ENCODE data around the gene TULP4. TPM values are rescaled to one million over a fixed set of nuclear protein-coding genes. Genes with fewer than 3 reads are reported as not detected.

Gene TULP4
- total RNA-seq, 1 donor from 2014 or later, result 252 TPM

DNA sequence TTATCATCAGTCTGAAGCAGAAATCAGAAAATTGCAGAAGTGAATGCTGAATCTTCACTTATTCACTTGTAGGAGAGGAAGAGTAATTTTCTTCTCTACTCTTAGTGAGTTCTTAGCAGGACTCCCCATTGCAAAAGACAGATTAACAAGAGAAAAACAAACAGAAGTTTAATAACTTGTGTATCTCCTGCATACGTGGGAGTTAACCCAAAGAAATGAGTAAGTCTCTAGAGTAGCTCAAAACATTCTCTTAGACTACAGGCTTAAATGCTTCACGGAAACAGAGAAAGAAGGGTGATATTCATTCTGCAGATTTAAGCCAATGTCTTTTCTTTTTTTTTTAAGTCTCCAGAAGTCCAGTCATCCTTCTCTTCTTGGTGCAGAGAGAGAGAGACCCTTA, 149.7 kb downstream of the TULP4 start:
- H3K27me3 ChIP-seq, result no peaks in the 10 kb centered on the region
- Mint-ChIP-seq H3K9me3 (no peaks in the 10 kb centered on the region), H3K27me3 (ENCODE audit: insufficient read depth, low read depth) (peaks cover 3% of the 10 kb centered on the region), H3K4me3 (no peak overlapping the region), H3K4me1 (no peaks in the 10 kb centered on the region), H3K36me3 (peaks cover 54% of the 10 kb centered on the region), H3K27ac (no peak overlapping the region)
- H3K79me2 ChIP-seq (ENCODE audit: low read depth), result no peaks in the 10 kb centered on the region
- TF ChIP-seq EZH2 (IDR thresholded peaks at IDR 0.05) (no peak), EZH2phosphoT487 (IDR thresholded peaks at IDR 0.05) (no peak)
- TF ChIP-seq, protein P1, sequence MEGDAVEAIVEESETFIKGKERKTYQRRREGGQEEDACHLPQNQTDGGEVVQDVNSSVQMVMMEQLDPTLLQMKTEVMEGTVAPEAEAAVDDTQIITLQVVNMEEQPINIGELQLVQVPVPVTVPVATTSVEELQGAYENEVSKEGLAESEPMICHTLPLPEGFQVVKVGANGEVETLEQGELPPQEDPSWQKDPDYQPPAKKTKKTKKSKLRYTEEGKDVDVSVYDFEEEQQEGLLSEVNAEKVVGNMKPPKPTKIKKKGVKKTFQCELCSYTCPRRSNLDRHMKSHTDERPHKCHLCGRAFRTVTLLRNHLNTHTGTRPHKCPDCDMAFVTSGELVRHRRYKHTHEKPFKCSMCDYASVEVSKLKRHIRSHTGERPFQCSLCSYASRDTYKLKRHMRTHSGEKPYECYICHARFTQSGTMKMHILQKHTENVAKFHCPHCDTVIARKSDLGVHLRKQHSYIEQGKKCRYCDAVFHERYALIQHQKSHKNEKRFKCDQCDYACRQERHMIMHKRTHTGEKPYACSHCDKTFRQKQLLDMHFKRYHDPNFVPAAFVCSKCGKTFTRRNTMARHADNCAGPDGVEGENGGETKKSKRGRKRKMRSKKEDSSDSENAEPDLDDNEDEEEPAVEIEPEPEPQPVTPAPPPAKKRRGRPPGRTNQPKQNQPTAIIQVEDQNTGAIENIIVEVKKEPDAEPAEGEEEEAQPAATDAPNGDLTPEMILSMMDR (IDR thresholded peaks at IDR 0.05), result no peak
- no peak overlapping the region for H2AFZ ChIP-seq (replicated peaks)
- H3K27ac ChIP-seq, result no peak overlapping the region
- H3K4me3 ChIP-seq, result no peak overlapping the region
- H3F3A ChIP-seq (ENCODE audit: low read depth), result peaks cover 5% of the 10 kb centered on the region
- H3K36me3 ChIP-seq, result peaks cover 5% of the 10 kb centered on the region
- no peak overlapping the region for H3K4me2 ChIP-seq
- H3K9me3 ChIP-seq (ENCODE audit: low read depth), result no peaks in the 10 kb centered on the region
- peaks cover 5% of the 10 kb centered on the region for H3K4me1 ChIP-seq
- no peak for DNase-seq (ENCODE audit: low spot score)
- no peaks in the 10 kb centered on the region for H4K20me1 ChIP-seq (ENCODE audit: low read depth)
- H3K9ac ChIP-seq, result no peak overlapping the region

DNA sequence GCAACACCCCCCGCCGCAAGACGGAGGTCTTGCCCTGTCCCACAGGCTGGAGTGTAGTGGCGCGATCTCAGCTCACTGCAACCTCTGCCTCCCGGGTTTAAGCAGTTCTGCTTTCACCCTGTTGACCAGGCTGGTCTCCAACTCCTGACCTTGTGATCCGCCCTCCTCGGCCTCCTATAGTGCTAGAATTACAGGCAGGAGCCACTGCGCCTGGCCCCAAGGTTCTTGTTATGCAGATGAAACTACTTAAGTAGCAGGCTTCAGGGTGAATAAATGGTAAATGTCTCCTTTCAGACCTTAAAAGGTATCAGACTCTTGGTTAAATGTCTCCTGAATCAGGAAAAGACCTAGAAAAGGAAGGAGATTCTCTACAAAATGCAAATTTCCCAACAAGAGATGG, 152.2 kb downstream of the TULP4 start:
- H3K9me3 Mint-ChIP-seq, result no peaks in the 10 kb centered on the region
- Histone ChIP-seq H3K4me1 (peaks cover 8% of the 10 kb centered on the region), H2AFZ (replicated peaks) (no peak overlapping the region), H3K4me3 (no peak overlapping the region), H3K27me3 (no peaks in the 10 kb centered on the region), H3K4me2 (no peak overlapping the region), H3K36me3 (peaks cover 5% of the 10 kb centered on the region), H3K9me3 (ENCODE audit: low read depth) (no peaks in the 10 kb centered on the region), H4K20me1 (ENCODE audit: low read depth) (no peaks in the 10 kb centered on the region), H3K79me2 (ENCODE audit: low read depth) (no peaks in the 10 kb centered on the region), H3K27ac (no peak overlapping the region), H3F3A (ENCODE audit: low read depth) (peaks cover 31% of the 10 kb centered on the region), H3K9ac (no peak overlapping the region)
- DNase-seq (ENCODE audit: low spot score), result no peak
- H3K4me1 Mint-ChIP-seq, result no peaks in the 10 kb centered on the region
- TF ChIP-seq, protein P1 (IDR thresholded peaks at IDR 0.05), result no peak
- TF ChIP-seq EZH2phosphoT487 (IDR thresholded peaks at IDR 0.05) (no peak), EZH2 (IDR thresholded peaks at IDR 0.05) (no peak)
- H3K27ac Mint-ChIP-seq, result no peak overlapping the region
- peaks cover 3% of the 10 kb centered on the region for H3K27me3 Mint-ChIP-seq (ENCODE audit: insufficient read depth, low read depth)
- H3K36me3 Mint-ChIP-seq, result peaks cover 58% of the 10 kb centered on the region
- H3K4me3 Mint-ChIP-seq, result no peak overlapping the region

DNA sequence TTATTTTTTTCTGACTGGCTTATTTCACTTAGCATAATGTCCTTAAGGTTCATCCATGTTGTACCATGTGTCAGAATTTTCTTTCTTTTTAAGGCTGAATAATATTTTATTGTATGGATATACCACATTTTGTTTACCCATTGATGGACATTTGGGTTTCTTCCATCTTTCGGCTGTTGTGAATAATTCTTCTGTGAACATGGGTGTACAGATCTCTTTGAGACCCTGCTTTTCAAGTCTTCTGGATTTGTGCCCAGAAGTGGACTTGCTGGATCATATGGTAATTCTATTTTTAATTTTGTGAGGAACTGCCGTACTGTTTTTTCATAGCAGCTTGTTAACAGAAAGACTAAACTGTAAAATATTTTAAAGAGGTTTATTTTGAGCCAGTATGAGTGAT, 153.0 kb downstream of the TULP4 start:
- Histone ChIP-seq H3K4me1 (peaks cover 8% of the 10 kb centered on the region), H3F3A (ENCODE audit: low read depth) (peaks cover 38% of the 10 kb centered on the region), H3K27ac (no peak overlapping the region), H3K9ac (no peak overlapping the region), H3K9me3 (ENCODE audit: low read depth) (no peaks in the 10 kb centered on the region), H2AFZ (replicated peaks) (no peak overlapping the region), H3K4me2 (no peak overlapping the region), H3K27me3 (no peaks in the 10 kb centered on the region), H3K79me2 (ENCODE audit: low read depth) (no peaks in the 10 kb centered on the region), H4K20me1 (ENCODE audit: low read depth) (no peaks in the 10 kb centered on the region), H3K4me3 (no peak overlapping the region), H3K36me3 (peaks cover 5% of the 10 kb centered on the region)
- TF ChIP-seq, protein P1 (IDR thresholded peaks at IDR 0.05), result no peak
- TF ChIP-seq EZH2 (IDR thresholded peaks at IDR 0.05), result no peak
- TF ChIP-seq EZH2phosphoT487 (IDR thresholded peaks at IDR 0.05), result no peak
- peaks cover 57% of the 10 kb centered on the region for H3K36me3 Mint-ChIP-seq
- no peak overlapping the region for H3K4me3 Mint-ChIP-seq
- no peak for DNase-seq (ENCODE audit: low spot score)
- H3K27me3 Mint-ChIP-seq (ENCODE audit: insufficient read depth, low read depth), result peaks cover 5% of the 10 kb centered on the region
- no peak overlapping the region for H3K27ac Mint-ChIP-seq
- H3K4me1 Mint-ChIP-seq, result no peaks in the 10 kb centered on the region
- H3K9me3 Mint-ChIP-seq, result no peaks in the 10 kb centered on the region

Measured in neural progenitor cell (in vitro differentiated cells).